Muscle layer of duodenum (tissue), 2 donors: ENCODE results near the gene NOP14.
"Not testable (repeated sequence)": the region's sequence is repeated elsewhere in the genome, so short reads cannot be mapped to it uniquely, and the experiment has no call there.

Source experiments
- H3K27ac ChIP-seq: one replicate; pipeline ENCODE4 v1.7.0; 2013; ENCODE audit warnings: mild to moderate bottlenecking, low read length
- H3K27me3 ChIP-seq: one replicate; pipeline ENCODE4 v1.7.0; 2013; ENCODE audit warnings: low read depth, mild to moderate bottlenecking, control low read depth, low read length
- H3K36me3 ChIP-seq, 2 donors: one replicate each; pipeline ENCODE4 v1.7.0; 2013; ENCODE audit warnings: low read length in 2 of 2, control low read depth in 1 of 2, mild to moderate bottlenecking in 1 of 2; ENCODE audit not compliant: insufficient read depth in 2 of 2, control insufficient read depth in 1 of 2
- H3K4me1 ChIP-seq, 2 donors: one replicate each; pipeline ENCODE4 v1.7.0; 2013; ENCODE audit warnings: low read length in 2 of 2, mild to moderate bottlenecking in 2 of 2, control low read depth in 1 of 2, moderate library complexity in 1 of 2; ENCODE audit not compliant: insufficient read depth in 2 of 2, control insufficient read depth in 1 of 2
- H3K4me3 ChIP-seq, 2 donors: one replicate each; pipeline ENCODE4 v1.7.0; 2013; ENCODE audit warnings: low read length in 2 of 2, low read depth in 1 of 2, mild to moderate bottlenecking in 1 of 2
- H3K9me3 ChIP-seq, 2 donors: one replicate each; pipeline ENCODE4 v1.7.0; 2013; ENCODE audit warnings: low read length in 2 of 2, control low read depth in 1 of 2, mild to moderate bottlenecking in 1 of 2; ENCODE audit not compliant: control insufficient read depth in 1 of 2
- donor health status: healthy.

Gene NOP14

GRCh38 chr4:2927016-2927695 lies 36.0 kb downstream of the NOP14 start:
- Histone ChIP-seq H3K36me3 (peaks cover 40 to 80% of the 10 kb centered on the region in 2 donors), H3K27me3 (no peaks in the 10 kb centered on the region), H3K9me3 (no peaks in the 10 kb centered on the region), H3K4me3 (no peak overlapping the region), H3K27ac (no peak overlapping the region), H3K4me1 (peaks cover 0 to 17% of the 10 kb centered on the region in 2 donors)

DNA sequence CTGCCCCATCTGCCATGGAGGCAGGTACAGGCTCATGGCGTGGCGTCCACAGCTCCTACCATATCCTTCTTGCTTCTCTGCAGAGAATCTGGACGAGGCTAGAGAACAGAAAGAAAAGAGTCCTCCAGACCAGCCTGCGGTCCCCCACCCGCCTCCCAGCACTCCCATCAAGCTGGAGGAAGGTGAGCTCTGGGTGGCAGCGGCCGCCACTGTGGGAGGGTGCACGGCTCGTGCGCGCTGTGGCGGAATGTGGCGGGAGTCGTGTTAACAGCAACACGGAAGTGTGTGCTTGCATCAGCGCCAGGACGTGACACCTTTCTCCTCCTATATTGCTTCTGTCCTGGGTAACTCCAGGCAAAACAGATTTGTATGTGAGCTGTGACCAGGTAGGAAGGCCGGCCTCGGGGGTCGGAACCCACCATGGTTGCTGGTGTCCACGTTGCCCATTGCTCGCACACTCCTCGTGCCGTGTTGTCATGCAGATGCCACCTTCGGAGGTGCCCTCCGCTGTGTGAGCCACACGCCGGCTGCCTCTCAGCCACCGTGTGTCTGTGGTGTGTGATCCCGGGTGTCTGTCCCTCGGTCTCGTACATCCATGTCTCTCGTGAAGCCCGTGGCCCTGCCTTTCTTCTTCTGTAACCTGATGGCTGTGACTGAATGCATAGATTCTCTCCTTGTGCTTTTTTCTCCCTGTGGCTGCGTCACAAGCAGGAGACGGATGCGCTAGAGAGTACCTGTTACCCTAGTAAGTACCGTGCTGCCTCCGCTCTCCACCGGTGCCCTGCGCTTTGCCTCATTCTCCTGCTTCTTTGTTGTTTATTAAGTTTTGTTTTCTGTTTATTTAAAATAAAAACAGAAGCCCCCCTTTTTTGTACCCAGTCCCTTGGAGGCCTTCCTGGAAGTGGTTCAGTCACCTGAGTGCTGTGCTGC lies 37.0 kb downstream of the NOP14 start:
- Histone ChIP-seq H3K27ac (no peak overlapping the region), H3K9me3 (no peaks in the 10 kb centered on the region), H3K4me1 (peaks cover 0 to 8% of the 10 kb centered on the region in 2 donors), H3K36me3 (peaks cover 40 to 76% of the 10 kb centered on the region in 2 donors), H3K4me3 (no peak overlapping the region), H3K27me3 (no peaks in the 10 kb centered on the region)

DNA sequence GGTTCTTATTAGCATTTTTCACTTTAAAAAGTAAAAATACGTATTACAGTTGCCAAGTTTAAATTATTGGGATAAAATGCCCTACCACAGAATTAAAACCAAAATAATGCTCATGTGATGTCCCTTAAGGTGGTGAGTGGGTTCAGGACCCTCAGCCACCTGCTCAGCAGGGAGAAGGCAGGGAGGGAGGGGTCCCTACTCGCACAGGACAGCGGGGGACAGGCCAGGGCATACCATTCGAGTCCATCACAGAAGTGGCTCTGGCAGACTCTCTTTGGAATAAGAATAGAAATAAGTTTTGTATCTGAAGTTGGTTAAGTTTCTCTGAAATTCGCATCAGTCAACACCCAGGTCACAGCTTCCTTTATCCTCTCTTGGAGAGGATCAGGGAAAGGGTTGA lies 37.7 kb downstream of the NOP14 start:
- Histone ChIP-seq H3K4me1 (peaks cover 0 to under 1% of the 10 kb centered on the region in 2 donors), H3K36me3 (peaks cover 40 to 73% of the 10 kb centered on the region in 2 donors), H3K27ac (no peak overlapping the region), H3K4me3 (no peak overlapping the region), H3K27me3 (no peaks in the 10 kb centered on the region), H3K9me3 (no peaks in the 10 kb centered on the region)

GRCh38 chr4:2924765-2925301 lies 38.4 kb downstream of the NOP14 start:
- Histone ChIP-seq H3K4me3 (no peak overlapping the region), H3K27ac (no peak overlapping the region), H3K4me1 (no peaks in the 10 kb centered on the region), H3K9me3 (no peaks in the 10 kb centered on the region), H3K27me3 (no peaks in the 10 kb centered on the region), H3K36me3 (peaks cover 40 to 73% of the 10 kb centered on the region in 2 donors)

DNA sequence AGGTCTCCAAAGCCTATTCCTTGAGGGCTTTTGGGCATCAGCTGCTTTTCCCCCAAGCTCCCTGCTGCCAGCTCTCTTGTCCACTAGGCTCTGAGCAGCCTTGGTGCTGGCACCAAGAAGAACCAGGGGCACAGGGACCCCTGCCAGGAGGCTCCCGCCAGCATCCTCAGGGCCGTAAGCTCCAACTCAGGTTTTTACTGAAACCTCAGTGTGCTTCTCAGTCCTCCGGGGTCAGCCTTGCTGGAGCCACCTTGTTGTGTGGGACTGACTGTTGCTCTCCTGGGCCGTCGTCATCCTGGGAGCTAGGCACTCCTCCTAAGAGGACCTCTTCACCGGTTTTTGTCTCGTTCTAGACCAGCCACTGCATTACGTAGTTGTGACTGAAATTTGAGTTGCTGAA lies 38.9 kb downstream of the NOP14 start:
- H3K9me3 ChIP-seq = no peaks in the 10 kb centered on the region
- H3K27ac ChIP-seq = no peak overlapping the region
- no peaks in the 10 kb centered on the region for H3K27me3 ChIP-seq
- peaks cover 39 to 68% of the 10 kb centered on the region in 2 donors for H3K36me3 ChIP-seq
- no peak overlapping the region for H3K4me3 ChIP-seq
- H3K4me1 ChIP-seq = no peaks in the 10 kb centered on the region

- Histone ChIP-seq H3K4me3 (no peak overlapping the region), H3K36me3 (peaks cover 33 to 62% of the 10 kb centered on the region in 2 donors), H3K27ac (no peak overlapping the region), H3K4me1 (no peaks in the 10 kb centered on the region), H3K27me3 (no peaks in the 10 kb centered on the region), H3K9me3 (no peaks in the 10 kb centered on the region)
These were observed 39.5 kb downstream of the NOP14 start for GRCh38 chr4:2923668-2924173.

- H3K36me3 ChIP-seq = peaks cover 28 to 56% of the 10 kb centered on the region in 2 donors
- H3K9me3 ChIP-seq = no peaks in the 10 kb centered on the region
- no peaks in the 10 kb centered on the region for H3K4me1 ChIP-seq
- no peak overlapping the region for H3K4me3 ChIP-seq
- H3K27me3 ChIP-seq = no peaks in the 10 kb centered on the region
- H3K27ac ChIP-seq = no peak overlapping the region
These were observed 40.1 kb downstream of the NOP14 start for GRCh38 chr4:2923141-2923551.

DNA sequence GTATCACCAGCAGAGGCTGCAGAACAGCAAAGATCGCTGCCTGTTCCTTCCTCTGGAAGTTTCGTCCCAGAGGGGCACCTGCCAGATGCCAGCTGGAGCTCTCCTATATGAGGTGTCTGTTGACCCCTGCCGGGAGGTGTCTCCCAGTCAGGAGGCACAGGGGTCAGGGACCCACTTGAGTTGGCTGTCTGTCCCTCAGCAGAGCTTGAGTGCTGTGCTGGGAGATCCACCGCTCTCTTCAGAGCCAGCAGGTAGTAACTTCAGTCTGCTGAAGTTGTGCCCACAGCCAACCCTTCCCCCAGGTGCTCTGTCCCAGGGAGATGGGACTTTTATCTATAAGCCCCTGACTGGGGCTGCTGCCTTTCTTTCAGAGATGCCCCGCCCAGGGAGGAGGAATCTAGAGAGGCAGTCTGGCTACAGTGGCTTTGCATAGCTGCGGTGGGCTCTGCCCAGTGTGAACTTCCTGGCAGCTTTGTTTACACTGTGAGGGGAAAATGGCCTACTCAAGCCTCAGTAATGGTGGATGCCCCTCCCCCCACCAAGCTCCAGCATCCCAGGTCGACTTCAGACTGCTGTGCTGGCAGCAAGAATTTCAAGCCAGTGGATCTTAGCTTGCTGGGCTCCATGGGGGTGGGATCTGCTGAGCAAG lies 40.6 kb downstream of the NOP14 start:
- not testable (repeated sequence) for H3K27ac ChIP-seq
- H3K36me3 ChIP-seq = peaks cover 24 to 51% of the 10 kb centered on the region in 2 donors

DNA sequence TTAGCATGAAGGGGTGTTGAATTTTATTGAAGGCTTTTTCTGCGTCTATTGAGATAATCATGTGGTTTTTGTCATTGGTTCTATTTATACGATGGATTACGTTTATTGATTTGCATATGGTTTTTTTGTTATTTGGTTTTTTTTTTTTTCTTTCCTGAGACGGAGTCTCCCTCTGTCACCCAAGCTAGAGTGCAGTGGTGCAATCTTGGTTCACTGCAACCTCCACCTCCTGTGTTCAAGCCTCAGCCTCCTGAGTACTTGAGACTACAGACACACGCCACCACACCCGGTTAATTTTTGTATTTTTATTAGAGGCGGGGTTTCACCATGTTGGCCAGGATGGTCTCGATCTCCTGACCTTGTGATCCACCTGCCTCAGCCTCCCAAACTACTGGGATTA lies 44.5 kb downstream of the NOP14 start:
- H3K4me1 ChIP-seq, H3K27ac ChIP-seq, H3K4me3 ChIP-seq, H3K9me3 ChIP-seq, H3K27me3 ChIP-seq: not testable (repeated sequence)
- peaks cover 25 to 44% of the 10 kb centered on the region in 2 donors for H3K36me3 ChIP-seq

More for the DNA sequence above, 40.6 kb downstream of the NOP14 start:
- H3K4me3 ChIP-seq, H3K4me1 ChIP-seq, H3K9me3 ChIP-seq, H3K27me3 ChIP-seq: not testable (repeated sequence)

GRCh38 chr4:2918300-2918699 lies 44.9 kb downstream of the NOP14 start:
- not testable (repeated sequence) for H3K27ac ChIP-seq, H3K4me1 ChIP-seq, H3K9me3 ChIP-seq, H3K4me3 ChIP-seq, H3K27me3 ChIP-seq
- H3K36me3 ChIP-seq = peaks cover 21 to 43% of the 10 kb centered on the region in 2 donors

GRCh38 chr4:2916696-2917095 lies 46.5 kb downstream of the NOP14 start:
- H3K27ac ChIP-seq, H3K4me1 ChIP-seq, H3K4me3 ChIP-seq, H3K27me3 ChIP-seq, H3K9me3 ChIP-seq: not testable (repeated sequence)
- H3K36me3 ChIP-seq = peaks cover 26 to 50% of the 10 kb centered on the region in 2 donors
